SIG-M5 treated with dmso at 0.1 percent for 504 hours (cell line): Measurements from ENCODE around the gene ORMDL1.
"Not testable (repeated sequence)": the region's sequence is repeated elsewhere in the genome, so short reads cannot be mapped to it uniquely, and the experiment has no call there.

Experiments
- DNase-seq: peaks from one replicate; lab custom pipeline; 2025; ENCODE audit not compliant: unreplicated experiment; lab: John Stamatoyannopoulos, UW

ORMDL1 gene

DNA sequence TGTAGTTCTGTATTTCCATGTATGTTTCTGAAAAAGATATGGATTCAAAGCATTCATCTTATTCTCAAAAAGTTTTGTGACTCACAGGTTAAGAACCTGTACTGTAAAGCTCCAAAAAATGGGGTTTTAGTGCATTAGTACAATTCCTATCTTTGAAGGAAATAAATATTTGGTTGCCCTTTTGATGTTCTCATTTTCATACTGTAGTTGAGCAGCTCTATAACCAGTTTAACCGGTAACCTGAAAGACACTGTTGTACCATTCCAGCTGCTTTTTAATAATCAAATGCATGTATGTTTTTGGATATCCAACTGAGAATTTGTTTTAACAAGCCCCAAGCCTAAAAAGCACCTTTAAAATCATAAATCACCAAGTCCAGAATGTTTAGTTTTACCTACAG is 11.9 kb downstream of the ORMDL1 start:
- no peak for DNase-seq

DNA sequence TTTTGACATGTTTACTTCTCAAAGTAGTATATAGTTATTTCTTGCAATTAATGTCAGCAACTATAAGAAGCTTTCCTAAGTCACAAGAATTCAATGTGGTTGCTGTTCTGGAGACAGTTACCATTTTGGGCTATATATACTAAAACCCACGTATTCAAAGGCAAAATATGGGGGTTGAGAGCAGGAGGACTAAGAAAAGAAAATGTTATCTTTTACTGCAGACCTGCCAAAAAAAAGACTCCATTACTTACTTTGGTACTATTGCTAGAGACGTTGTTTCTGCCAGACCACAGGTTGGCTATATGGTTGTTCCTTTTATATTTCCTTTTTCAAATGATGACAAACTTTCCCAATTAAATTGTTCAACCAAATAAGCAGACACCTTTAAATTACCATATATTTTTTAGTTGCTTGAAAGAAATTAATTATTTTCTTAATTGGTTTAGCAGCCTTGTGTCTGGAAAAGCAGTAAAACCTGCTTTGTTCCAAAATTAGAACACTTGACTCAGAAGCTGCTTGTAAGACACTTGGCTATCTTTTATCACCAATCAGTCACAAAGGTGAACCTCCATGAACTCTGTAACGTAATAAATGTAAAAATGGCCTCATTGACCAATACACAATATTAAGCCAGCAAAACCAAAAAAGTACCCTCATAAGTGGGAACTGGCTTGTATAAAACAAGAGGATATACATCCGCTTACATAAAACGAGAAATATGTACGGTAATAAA is 13.4 kb downstream of the ORMDL1 start:
- no peak for DNase-seq

GRCh38 chr2:189763908-189764661 is 20.1 kb downstream of the ORMDL1 start:
- no peak for DNase-seq

GRCh38 chr2:189762551-189763298 is 21.4 kb downstream of the ORMDL1 start, which contains the start of gene OSGEPL1:
Gene OSGEPL1 (minus strand): TSS chr2:189762792. CDS start chr2:189761640, 1,152 bp downstream.
- DNase-seq, result peak; percentile 97

- DNase-seq, result no peak
Observed at GRCh38 chr2:189762229-189762550, 21.9 kb downstream of the ORMDL1 start.

DNA sequence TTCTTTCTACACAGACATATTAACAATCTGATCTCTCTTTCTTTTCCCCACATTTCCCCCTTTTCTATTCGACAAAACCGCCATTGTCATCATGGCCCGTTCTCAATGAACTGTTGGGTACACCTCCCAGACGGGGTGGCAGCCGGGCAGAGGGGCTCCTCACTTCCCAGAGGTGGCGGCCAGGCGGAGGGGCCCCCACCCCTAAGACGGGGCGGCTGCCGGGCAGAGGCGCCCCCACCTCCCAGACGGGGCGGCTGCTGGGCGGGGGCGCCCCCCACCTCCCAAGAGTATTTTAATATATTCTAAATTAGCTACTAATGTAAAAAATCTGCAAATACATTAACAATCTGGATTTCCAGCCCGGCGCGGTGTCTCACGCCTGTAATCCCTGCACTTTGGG is 24.0 kb downstream of the ORMDL1 start:
- not testable (repeated sequence) for DNase-seq

DNA sequence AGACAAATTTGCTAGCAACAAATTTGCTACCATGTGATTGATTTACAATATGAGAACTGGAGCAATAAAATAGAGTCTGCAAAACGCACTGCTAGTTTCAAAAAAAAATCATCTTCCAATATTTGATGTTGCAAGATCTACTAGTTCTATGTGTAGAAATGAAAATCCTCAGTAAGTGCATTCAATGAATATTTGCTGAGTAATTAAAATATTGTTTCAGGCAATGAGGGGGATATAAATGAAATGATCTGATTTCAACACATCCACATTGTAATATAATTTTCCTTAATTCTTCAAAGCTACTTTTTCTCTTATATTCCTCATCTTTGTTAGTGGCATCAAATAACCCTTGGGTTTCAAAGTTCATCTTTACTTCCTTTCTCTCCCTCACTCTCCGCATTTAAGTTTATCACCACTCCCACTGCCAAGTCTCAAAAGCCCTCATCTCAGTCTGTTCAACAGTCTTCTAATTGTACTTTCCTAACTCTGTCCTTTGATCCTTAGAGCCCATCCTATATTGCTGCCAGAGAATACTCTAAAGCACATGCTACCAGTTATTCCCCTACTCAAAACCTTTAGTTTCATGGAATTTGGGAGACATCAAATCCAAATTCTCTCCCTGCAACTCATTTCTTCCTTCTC is 27.7 kb downstream of the ORMDL1 start:
- DNase-seq, result no peak

DNA sequence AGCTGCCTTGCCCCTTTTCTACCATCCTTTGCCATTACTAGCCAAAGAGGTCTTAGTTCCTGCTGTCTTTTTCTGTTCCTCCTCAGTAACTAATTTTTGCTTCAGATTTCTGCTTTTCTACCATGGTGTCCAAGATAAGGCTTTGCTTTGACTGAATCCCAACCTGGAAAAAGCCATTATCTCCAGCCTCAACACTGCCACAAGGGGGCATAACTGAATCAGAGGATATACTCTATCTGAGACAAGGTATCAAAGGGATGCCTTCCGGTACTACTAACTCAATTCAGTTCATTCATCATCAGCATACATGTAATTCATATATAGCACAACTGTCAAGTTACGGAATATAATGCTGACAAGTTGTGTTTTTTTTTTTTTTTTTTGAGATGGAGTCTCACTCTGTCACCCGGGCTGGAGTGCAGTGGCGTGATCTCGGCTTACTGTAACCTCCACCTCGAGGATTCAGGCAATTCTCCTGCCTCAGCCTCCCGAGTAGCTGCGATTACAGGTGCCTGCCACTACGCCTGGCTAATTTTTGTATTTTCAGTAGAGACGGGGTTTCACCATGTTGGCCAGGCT is 33.0 kb downstream of the ORMDL1 start:
- DNase-seq, result peak; percentile 42

- DNase-seq, result no peak
Observed at GRCh38 chr2:189729430-189729829, 54.7 kb downstream of the ORMDL1 start.

DNA sequence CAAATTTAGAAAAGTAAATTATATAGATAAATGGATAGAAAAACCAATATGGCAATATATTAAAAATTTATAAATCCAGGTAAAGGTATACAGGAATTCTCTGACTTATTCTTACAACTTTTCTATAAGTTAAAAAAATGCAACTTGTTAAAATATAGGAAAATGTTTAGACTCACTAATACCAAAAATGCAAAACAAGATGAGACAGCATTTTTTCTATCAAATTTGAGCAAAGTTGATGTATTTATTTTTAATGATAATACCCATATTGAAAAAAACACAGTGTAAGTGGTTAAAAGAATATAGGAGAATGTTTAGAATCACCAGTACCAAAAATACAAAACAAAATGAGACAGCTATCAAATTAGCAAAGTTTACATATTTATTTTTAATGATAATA is 57.3 kb downstream of the ORMDL1 start:
- no peak for DNase-seq

DNA sequence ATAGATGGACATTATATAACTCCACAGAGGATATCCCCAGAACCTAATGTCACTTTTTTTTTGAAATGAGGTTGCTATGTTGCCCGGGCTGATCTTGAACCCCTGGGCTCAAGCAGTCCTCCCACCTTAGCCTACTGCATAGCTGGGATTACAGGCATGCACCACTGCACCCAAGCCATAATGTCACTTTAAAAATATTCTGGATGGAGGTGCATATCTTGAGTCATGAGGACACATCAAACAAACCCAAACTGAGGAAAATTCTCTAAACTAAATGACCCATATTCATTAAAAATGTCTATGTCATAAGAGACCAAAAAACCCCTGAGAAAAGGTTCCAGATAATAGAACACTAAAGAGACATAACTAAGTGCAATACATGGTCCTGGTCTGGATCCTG is 57.9 kb downstream of the ORMDL1 start:
- no peak for DNase-seq

DNA sequence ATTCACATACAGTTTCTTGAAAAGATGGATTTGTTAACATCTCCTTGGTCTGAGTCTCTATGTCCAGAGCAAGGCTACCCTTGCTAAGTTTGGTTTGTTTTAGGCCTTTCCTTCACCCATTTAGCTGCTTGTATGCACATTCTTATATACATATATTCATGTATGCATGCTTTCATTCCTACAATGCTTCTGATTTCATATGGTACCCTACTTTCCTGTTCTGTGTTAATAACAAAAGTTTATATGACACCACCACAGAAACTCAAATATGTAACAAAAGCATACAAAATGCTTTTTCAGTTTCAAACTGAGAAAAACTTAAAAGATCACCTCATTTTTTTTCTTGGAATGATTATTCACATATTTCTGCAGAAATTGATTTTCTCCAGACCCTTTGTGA is 60.9 kb downstream of the ORMDL1 start:
- DNase-seq, result no peak
